ENCODE results near the gene UBD. TPM values are rescaled to one million over a fixed set of nuclear protein-coding genes. Genes with fewer than 3 reads are reported as not detected.

The UBD gene
- total and polyA plus RNA-seq, 9 of the 15 experiments (the other 6 are each of a cell fraction or from before 2014, with no cell fraction given), result not detected

- DNase-seq (ENCODE audit: extremely low read depth in 1 of 4, low spot score in 3 of 4), result no peak
- POLR2A ChIA-PET, result no interaction called here
These were observed 27.9 kb downstream of the UBD start for GRCh38 chr6:29531668-29532067.

DNA sequence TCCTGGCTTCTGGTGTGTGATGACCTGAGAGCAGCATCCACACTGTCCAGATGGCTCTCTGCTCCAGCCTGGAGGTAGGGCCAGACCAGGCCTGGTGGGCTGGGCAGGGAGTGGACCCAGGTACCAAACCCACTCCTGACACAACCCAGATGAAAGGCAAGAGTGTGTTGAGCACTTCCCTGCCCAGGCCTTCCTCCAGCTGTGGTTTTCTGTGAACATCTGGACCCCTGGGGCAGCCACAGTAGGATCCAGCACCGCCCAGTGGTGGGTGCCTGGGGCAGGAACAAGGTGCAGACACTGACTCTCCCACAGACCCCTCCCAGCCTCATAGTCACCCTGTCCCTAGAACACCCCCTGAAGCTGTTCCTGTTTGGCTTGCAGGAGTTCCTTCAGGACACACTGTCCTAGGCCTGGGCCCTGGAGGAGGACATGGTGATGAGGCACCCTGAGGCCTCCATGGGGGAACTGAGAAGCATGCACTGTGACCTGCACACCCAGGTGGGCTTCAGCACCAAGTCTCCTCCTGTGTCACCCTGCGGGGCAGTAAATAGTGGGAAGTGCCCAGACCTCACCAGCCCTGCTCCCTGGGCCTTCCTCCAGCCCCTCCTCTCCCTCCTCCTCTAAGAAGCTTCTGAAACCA, 28.7 kb downstream of the UBD start:
- ATAC-seq (no peak; the same call in 2 of the 3 replicates), FAIRE-seq (no peak), DNase-seq (ENCODE audit: extremely low read depth in 1 of 4, low spot score in 3 of 4) (no peak)
- no peak overlapping the region for H2AFZ ChIP-seq (ENCODE audit: low read depth, low read length)
- in situ Hi-C loops (cut with MboI), result no loop called here
- H3K4me2 ChIP-seq (ENCODE audit: insufficient read depth, low read length), result no peak overlapping the region
- no TSS peak for BruUV-seq (replicated peaks)
- peaks cover 9% of the 10 kb centered on the region; the same call in 1 of the 2 replicates for H4K20me1 ChIP-seq (replicated peaks; ENCODE audit: control insufficient read depth, insufficient read depth, low read length)
- H3K4me1 ChIP-seq (replicated peaks in 1 of 2; ENCODE audit: control insufficient read depth in 2 of 2, insufficient read depth in 2 of 2, low read length in 2 of 2), result no peaks in the 10 kb centered on the region; a peak in 1 of 5 replicates
- 11% methylated on average over 2 of the region's 2 CpGs for WGBS (ENCODE audit: insufficient coverage, low coverage, missing lambda C conversion rate)
- peaks cover 3 to 13% of the 10 kb centered on the region in 2 experiments; a peak in 4 of 5 replicates for H3K27me3 ChIP-seq (ENCODE audit: control insufficient read depth in 2 of 2, insufficient read depth in 2 of 2, low read length in 2 of 2)
- CTCF ChIA-PET (ENCODE audit: low intra/inter-chr PET ratio), result no interaction called here
- H3K79me2 ChIP-seq (ENCODE audit: control insufficient read depth, insufficient read depth, low read length), result no peaks in the 10 kb centered on the region
- intact Hi-C loops (cut with micrococcal nuclease), result no loop called here
- H3K9me1 ChIP-seq (ENCODE audit: control insufficient read depth, insufficient read depth, low read length), result no peaks in the 10 kb centered on the region
- no peak overlapping the region for H3K27ac ChIP-seq (ENCODE audit: extremely low read depth, low read depth, low read length)
- no peak overlapping the region for H3K4me3 ChIP-seq
- H3K36me3 ChIP-seq (ENCODE audit: control insufficient read depth, insufficient read depth, low read length), result no peaks in the 10 kb centered on the region
- 0 out of 4 replicates have a peak overlapping the region, but pooled peaks of 1 of the 2 experiments have one; percentile 17 for H3K9ac ChIP-seq (ENCODE audit: insufficient read depth in 1 of 2, low read depth in 2 of 2, low read length in 2 of 2)
- no peaks in the 10 kb centered on the region for H3K9me3 ChIP-seq (replicated peaks; ENCODE audit: control insufficient read depth, insufficient read depth, low read depth, low read length)
- POLR2A ChIA-PET, result no interaction called here
- TF ChIP-seq SRF (CRISPR knock-in tag; IDR thresholded peaks at IDR 0.05) (no peak), MAZ (CRISPR knock-in tag; conservative IDR thresholded peaks at IDR 0.05 in 1 of 2, IDR thresholded peaks at IDR 0.05 in 1 of 2) (no peak), ZNF449 (CRISPR knock-in tag; IDR thresholded peaks at IDR 0.05) (no peak), KDM2B (CRISPR knock-in tag; IDR thresholded peaks at IDR 0.05) (no peak), POLR2A (conservative IDR thresholded peaks at IDR 0.05) (no peak), KLF6 (CRISPR knock-in tag; IDR thresholded peaks at IDR 0.05; ENCODE audit: borderline replicate concordance) (no peak), BRD9 (IDR thresholded peaks at IDR 0.05; ENCODE audit: low read depth, partially characterized antibody) (no peak), POLR3G (IDR thresholded peaks at IDR 0.05; ENCODE audit: extremely low read depth, insufficient read length, insufficient replicate concordance) (no peak), RBM39 (optimal IDR thresholded peaks at IDR 0.05; ENCODE audit: low read depth, low read length) (no peak), ZBTB7A (IDR thresholded peaks at IDR 0.05; ENCODE audit: borderline replicate concordance, control insufficient read depth, low read depth, low read length) (no peak), STAT5B (CRISPR knock-in tag; IDR thresholded peaks at IDR 0.05) (no peak)

More at GRCh38 chr6:29531668-29532067, 27.9 kb downstream of the UBD start:
- Histone ChIP-seq H3K9me1 (ENCODE audit: control insufficient read depth, insufficient read depth, low read length) (no peaks in the 10 kb centered on the region), H3K27me3 (ENCODE audit: control insufficient read depth in 2 of 2, insufficient read depth in 2 of 2, low read length in 2 of 2) (peaks cover 0 to 13% of the 10 kb centered on the region in 2 experiments; a peak in 3 of 5 replicates), H3K27ac (ENCODE audit: extremely low read depth, low read depth, low read length) (no peak overlapping the region), H3K9ac (ENCODE audit: insufficient read depth in 1 of 2, low read depth in 2 of 2, low read length in 2 of 2) (no peak overlapping the region), H3K4me1 (replicated peaks in 1 of 2; ENCODE audit: control insufficient read depth in 2 of 2, insufficient read depth in 2 of 2, low read length in 2 of 2) (no peaks in the 10 kb centered on the region; a peak in 1 of 5 replicates), H3K36me3 (ENCODE audit: control insufficient read depth, insufficient read depth, low read length) (no peaks in the 10 kb centered on the region), H3K4me3 (no peak overlapping the region), H2AFZ (ENCODE audit: low read depth, low read length) (no peak overlapping the region), H3K79me2 (ENCODE audit: control insufficient read depth, insufficient read depth, low read length) (no peaks in the 10 kb centered on the region), H4K20me1 (replicated peaks; ENCODE audit: control insufficient read depth, insufficient read depth, low read length) (peaks cover 9% of the 10 kb centered on the region; the same call in 1 of the 2 replicates), H3K9me3 (replicated peaks; ENCODE audit: control insufficient read depth, insufficient read depth, low read depth, low read length) (no peaks in the 10 kb centered on the region), H3K4me2 (ENCODE audit: insufficient read depth, low read length) (no peak overlapping the region)
- TF ChIP-seq FOXJ2 (tag; IDR thresholded peaks at IDR 0.05), result no peak
- 0% methylated on average over 3 of the region's 3 CpGs for WGBS (ENCODE audit: insufficient coverage, low coverage, missing lambda C conversion rate)
- ATAC-seq, result no peak
- CTCF ChIA-PET (ENCODE audit: low intra/inter-chr PET ratio), result no interaction called here
- in situ Hi-C loops (cut with MboI), result no loop called here
- no peak for FAIRE-seq
- no TSS peak for BruUV-seq (replicated peaks)
- intact Hi-C loops (cut with micrococcal nuclease), result no loop called here
